SK-N-SH (cell line): ENCODE data around the gene CLEC4A. TPM values are rescaled to one million over a fixed set of nuclear protein-coding genes. Genes with fewer than 3 reads are reported as not detected.
"Not testable (repeated sequence)": the region's sequence is repeated elsewhere in the genome, so short reads cannot be mapped to it uniquely, and the experiment has no call there.

Experiments
- CTCF ChIA-PET: fragments of 300-600, 350-600 bp; formaldehyde crosslinking; extraction: SDS; loops from one replicate; lab custom pipeline; 2021; lab: Yijun Ruan, JAX
- POLR2A ChIA-PET: fragments of 350-600 bp; sonication (Branson Sonifier 250); formaldehyde crosslinking; extraction: SDS; loops from one replicate; lab custom pipeline; 2020; ENCODE audit warnings: antibody characterized with exemption, inconsistent platforms; lab: Yijun Ruan, JAX
- DNase-seq: peaks from one replicate; pipeline ENCODE4 v3.0.0; 2012
- H2AFZ ChIP-seq: fragments of 200-600 bp; sonication (generic); 2 replicates; pipeline ENCODE4 v1.8.1; 2016; ENCODE audit warnings: antibody characterized with exemption, mild to moderate bottlenecking, low read depth
- H3F3A ChIP-seq: fragments of 200-600 bp; sonication (generic); replicated peaks from 2 replicates; pipeline ENCODE3; 2016; ENCODE audit warnings: antibody characterized with exemption, mild to moderate bottlenecking; ENCODE audit not compliant: insufficient read depth
- H3K27ac ChIP-seq, 2 experiments: fragments of 200-500 bp in 1 of 2; fragments of 200-600 bp in 1 of 2; sonication (Bioruptor generic) in 1 of 2; sonication (generic), shearing (Covaris generic) in 1 of 2; 2 replicates each; pipeline versions ENCODE4 v1.5.1 to v1.6.1; 2014 to 2016; ENCODE audit warnings: low read depth in 2 of 2, inconsistent platforms in 1 of 2, low read length in 1 of 2, mild to moderate bottlenecking in 1 of 2, mixed read lengths in 1 of 2
- H3K27me3 ChIP-seq: fragments of 200-600 bp; sonication (generic), shearing (Covaris generic); 2 replicates; pipeline ENCODE4 v1.6.1; 2016; ENCODE audit warnings: mixed run types; ENCODE audit not compliant: insufficient read depth
- H3K36me3 ChIP-seq, 2 experiments: fragments of 200-500 bp in 1 of 2; fragments of 200-600 bp in 1 of 2; sonication (Bioruptor generic) in 1 of 2; sonication (generic) in 1 of 2; replicated peaks in 1 of 2; 2 replicates each; pipeline versions ENCODE3 to v1.5.1; 2014 to 2016; ENCODE audit warnings: low read length in 1 of 2, mild to moderate bottlenecking in 1 of 2; ENCODE audit not compliant: insufficient read depth in 2 of 2, control insufficient read depth in 1 of 2
- H3K4me1 ChIP-seq, 2 experiments: fragments of 200-500 bp in 1 of 2; fragments of 200-600 bp in 1 of 2; sonication (Bioruptor generic) in 1 of 2; sonication (generic), shearing (Covaris generic) in 1 of 2; 2 replicates each; pipeline versions ENCODE4 v1.5.1 to v1.6.1; 2014 to 2016; ENCODE audit warnings: low read depth in 1 of 2, low read length in 1 of 2, mixed run types in 1 of 2; ENCODE audit not compliant: insufficient read depth in 2 of 2, control insufficient read depth in 1 of 2
- H3K4me2 ChIP-seq: fragments of 200-600 bp; sonication (generic), shearing (Covaris generic); 2 replicates; pipeline ENCODE4 v1.6.1; 2017; ENCODE audit warnings: mixed run types
- H3K4me3 ChIP-seq, 2 experiments: fragments of 200-500 bp in 1 of 2; fragments of 200-600 bp in 1 of 2; sonication (Bioruptor generic) in 1 of 2; sonication (generic), shearing (Covaris generic) in 1 of 2; 2 replicates each; pipeline versions ENCODE4 v1.5.1 to v1.8.1; 2014 to 2016; ENCODE audit warnings: low read depth in 2 of 2, inconsistent platforms in 1 of 2, low read length in 1 of 2, mild to moderate bottlenecking in 1 of 2, mixed read lengths in 1 of 2, moderate library complexity in 1 of 2
- H3K79me2 ChIP-seq: fragments of 200-600 bp; sonication (generic); 2 replicates; pipeline ENCODE4 v1.8.1; 2017; ENCODE audit warnings: mild to moderate bottlenecking; ENCODE audit not compliant: insufficient read depth
- H3K9ac ChIP-seq: fragments of 200-600 bp; sonication (generic); 2 replicates; pipeline ENCODE4 v1.6.1; 2017; ENCODE audit warnings: mixed run types
- H3K9me2 ChIP-seq: fragments of 200-600 bp; sonication (generic); 2 replicates; pipeline ENCODE4 v1.6.1; 2017; ENCODE audit warnings: mixed run types
- H3K9me3 ChIP-seq: fragments of 200-600 bp; sonication (generic); 2 replicates; pipeline ENCODE4 v1.6.1; 2017; ENCODE audit warnings: mixed run types, mild to moderate bottlenecking, moderate library complexity
- H4K20me1 ChIP-seq: fragments of 200-600 bp; sonication (generic); 2 replicates; pipeline ENCODE4 v1.6.1; 2017; ENCODE audit warnings: mild to moderate bottlenecking, mixed run types; ENCODE audit not compliant: insufficient read depth
- CTCF ChIP-seq: fragments of 200-600 bp; sonication (generic); IDR thresholded peaks from 2 replicates; pipeline ENCODE4 v1.6.1; 2017; ENCODE audit warnings: antibody characterized with exemption, mild to moderate bottlenecking, moderate library complexity
- NRF1 ChIP-seq: IDR thresholded peaks from 2 replicates; pipeline ENCODE4 v1.6.1; 2012; ENCODE audit warnings: low read depth, mild to moderate bottlenecking, low read length
- RAD21 ChIP-seq: IDR thresholded peaks from 2 replicates; pipeline ENCODE4 v1.6.1; 2012; ENCODE audit warnings: mild to moderate bottlenecking, low read length
- SMC3 ChIP-seq: IDR thresholded peaks from 2 replicates; pipeline ENCODE4 v1.6.1; 2012; ENCODE audit warnings: low read depth, low read length, improper control_type of control experiment
- WGBS: methylation state at CpG from one replicate; pipeline ENCODE4 v1.1.6; 2017; ENCODE audit warnings: low lambda C conversion rate; 5-methylcytosine and 5-hydroxymethylcytosine counted together
- polyA plus RNA-seq, 3 experiments: library from polyadenylated mRNA; depleted of rRNA; stranded (reverse); fragments of >200 nt; gene quantifications; 2 replicates each; pipeline ENCODE4 v1.2.3, GENCODE V29; 2012

Gene CLEC4A
- polyA plus RNA-seq, 1 of the 3 experiments (the other 2 are of a cell fraction) = 0.44 TPM

GRCh38 chr12:8179989-8180585, 56.7 kb downstream of the CLEC4A start:
- 0% methylated on average over 4 of the region's 43 CpGs for WGBS
- H3K79me2 ChIP-seq, H3F3A ChIP-seq, H3K9me2 ChIP-seq, H3K27me3 ChIP-seq, H3K4me1 ChIP-seq, H4K20me1 ChIP-seq, H3K9me3 ChIP-seq, POLR2A ChIA-PET: not testable (repeated sequence)
- Histone ChIP-seq H3K4me2 (peak overlapping the region; percentile 83), H3K9ac (peak overlapping the region; percentile 84), H2AFZ (peak overlapping the region; percentile 82), H3K4me3 (peak overlapping the region; percentile 58 to 73), H3K27ac (peak overlapping the region; percentile 33 to 47; a peak in 2 of 4 replicates)
- CTCF ChIA-PET = interaction anchor here (0.7 kb wide), 1 partner anchor 71 kb away, joined by 3 read pairs; no protein-coding TSS in a partner anchor
- DNase-seq = peak; percentile 82
- peak; percentile 62 for TF ChIP-seq CTCF
- peak; percentile 52 for TF ChIP-seq SMC3
- peak; percentile 51 for TF ChIP-seq RAD21
- TF ChIP-seq NRF1 = peak; percentile 50
- TF ChIP-seq, all 33 proteins: peak for 4; not testable (repeated sequence) for 29
- not testable (repeated sequence) for H3K36me3 ChIP-seq

- POLR2A ChIA-PET, H3K9me3 ChIP-seq, H3F3A ChIP-seq, H3K4me1 ChIP-seq, H2AFZ ChIP-seq, H3K9ac ChIP-seq, H3K27me3 ChIP-seq, H3K27ac ChIP-seq, H3K9me2 ChIP-seq, H3K79me2 ChIP-seq, H3K36me3 ChIP-seq, DNase-seq, H4K20me1 ChIP-seq: not testable (repeated sequence)
- peak overlapping the region; percentile 83 for H3K4me2 ChIP-seq
- CTCF ChIA-PET = interaction anchor here (0.8 kb wide), 1 partner anchor 72 kb away, joined by 3 read pairs; no protein-coding TSS in a partner anchor
- peak overlapping the region in 1 of 2 experiments; percentile 73; a peak in 3 of 4 replicates for H3K4me3 ChIP-seq
Observed at GRCh38 chr12:8181271-8181670, 57.9 kb downstream of the CLEC4A start.

- 97% methylated on average over 7 of the region's 7 CpGs for WGBS
- H3K36me3 ChIP-seq, CTCF ChIA-PET, H3K4me2 ChIP-seq, H3F3A ChIP-seq, DNase-seq, H3K27me3 ChIP-seq, H2AFZ ChIP-seq, H3K79me2 ChIP-seq, POLR2A ChIA-PET, H3K4me1 ChIP-seq, H3K27ac ChIP-seq, H4K20me1 ChIP-seq, H3K4me3 ChIP-seq, H3K9ac ChIP-seq, H3K9me2 ChIP-seq, H3K9me3 ChIP-seq: not testable (repeated sequence)
Observed at GRCh38 chr12:8182923-8183322, 59.5 kb downstream of the CLEC4A start.

GRCh38 chr12:8183346-8183745, 59.9 kb downstream of the CLEC4A start:
- H3K9me2 ChIP-seq = not testable (repeated sequence)

GRCh38 chr12:8184206-8184605, 60.8 kb downstream of the CLEC4A start:
- H3K4me3 ChIP-seq, CTCF ChIA-PET, H3K36me3 ChIP-seq, H2AFZ ChIP-seq, H3K9me2 ChIP-seq, H3K27me3 ChIP-seq, H3F3A ChIP-seq, DNase-seq, H3K79me2 ChIP-seq, H3K27ac ChIP-seq, POLR2A ChIA-PET, H3K4me2 ChIP-seq, H3K9ac ChIP-seq, H3K9me3 ChIP-seq, H3K4me1 ChIP-seq, H4K20me1 ChIP-seq: not testable (repeated sequence)
- WGBS = no CpG with 5 or more reads among the region's 28 CpGs

More at GRCh38 chr12:8183346-8183745, 59.9 kb downstream of the CLEC4A start:
- CTCF ChIA-PET, H3K4me3 ChIP-seq, H2AFZ ChIP-seq, H3K36me3 ChIP-seq, H4K20me1 ChIP-seq, H3K4me1 ChIP-seq, H3K79me2 ChIP-seq, H3K9ac ChIP-seq, POLR2A ChIA-PET, DNase-seq, H3K4me2 ChIP-seq, H3K27me3 ChIP-seq, H3K27ac ChIP-seq, H3F3A ChIP-seq, H3K9me3 ChIP-seq: not testable (repeated sequence)
- WGBS = 95% methylated on average over 17 of the region's 23 CpGs
